Activated gamma-delta T cell treated with Interleukin-2 at 50 U/mL for 16 hours (primary cell): ENCODE results near the gene SPAG4.
A peak's percentile ranks its signal among the peaks of the same experiment; 100 is the strongest.

Source experiments
- DNase-seq: peaks from one replicate; pipeline ENCODE4 v3.0.0-alpha.2; 2020

The SPAG4 gene

GRCh38 chr20:35600176-35600992 lies 15.2 kb upstream of the SPAG4 start:
- no peak for DNase-seq

GRCh38 chr20:35600993-35601973 lies 14.3 kb upstream of the SPAG4 start:
- peak; percentile 68 for DNase-seq

GRCh38 chr20:35601990-35602389 lies 13.6 kb upstream of the SPAG4 start:
- no peak for DNase-seq

- no peak for DNase-seq
Observed at GRCh38 chr20:35602851-35603495, 12.7 kb upstream of the SPAG4 start.

- DNase-seq = no peak
Observed at GRCh38 chr20:35603695-35604448, 11.8 kb upstream of the SPAG4 start.

- no peak for DNase-seq
Observed at GRCh38 chr20:35604449-35604747, 11.2 kb upstream of the SPAG4 start.

- DNase-seq = no peak
Observed at GRCh38 chr20:35606127-35606526, 9.5 kb upstream of the SPAG4 start.

GRCh38 chr20:35607003-35607735 lies 8.5 kb upstream of the SPAG4 start:
- no peak for DNase-seq

- no peak for DNase-seq
Observed at GRCh38 chr20:35610833-35611427, 4.7 kb upstream of the SPAG4 start.

- DNase-seq = no peak
Observed at GRCh38 chr20:35611482-35611881, 4.1 kb upstream of the SPAG4 start.

GRCh38 chr20:35616465-35617396 lies 1.1 kb downstream of the SPAG4 start:
- DNase-seq = peak; percentile 33

GRCh38 chr20:35617397-35618262 lies 2.0 kb downstream of the SPAG4 start:
- peak; percentile 31 for DNase-seq

- no peak for DNase-seq
Observed at GRCh38 chr20:35618263-35619131, 2.9 kb downstream of the SPAG4 start.

GRCh38 chr20:35619196-35620095 lies 3.8 kb downstream of the SPAG4 start:
- DNase-seq = peak; percentile 74

GRCh38 chr20:35620818-35621559 lies 5.4 kb downstream of the SPAG4 start:
- no peak for DNase-seq

GRCh38 chr20:35621560-35621946 lies 5.9 kb downstream of the SPAG4 start:
- DNase-seq = no peak
